Calu3 (cell line): ENCODE measurements around the gene TOR4A. TPM values are rescaled to one million over a fixed set of nuclear protein-coding genes. Genes with fewer than 3 reads are reported as not detected.

ENCODE experiments used
- BruUV-seq: library from RNA; stranded (reverse); fragments of 400-500 nt; replicated peaks from 2 replicates; lab custom pipeline; 2021; lab: Mats Ljungman, UMichigan
- CTCF ChIA-PET: fragments of 300-600 bp; sonication (Branson Sonifier 250); formaldehyde crosslinking; loops from one replicate; lab custom pipeline; 2022; ENCODE audit warnings: antibody characterized with exemption; lab: Charles Lee
- DNase-seq: peaks from one replicate; pipeline ENCODE4 v3.0.0; 2022
- H3K27ac Mint-ChIP-seq: one replicate; pipeline ENCODE4 v1.8.0; 2022; ENCODE audit warnings: mixed read lengths; ENCODE audit not compliant: unreplicated experiment
- H3K27me3 Mint-ChIP-seq: one replicate; pipeline ENCODE4 v1.8.0; 2022; ENCODE audit warnings: mixed read lengths; ENCODE audit not compliant: unreplicated experiment
- H3K36me3 Mint-ChIP-seq: one replicate; pipeline ENCODE4 v1.8.0; 2022; ENCODE audit warnings: mild to moderate bottlenecking, moderate library complexity, mixed read lengths; ENCODE audit not compliant: insufficient read depth, unreplicated experiment
- H3K4me1 Mint-ChIP-seq: one replicate; pipeline ENCODE4 v1.8.0; 2022; ENCODE audit warnings: mild to moderate bottlenecking, low read depth, mixed read lengths; ENCODE audit not compliant: unreplicated experiment
- H3K4me3 Mint-ChIP-seq: one replicate; pipeline ENCODE4 v1.8.0; 2022; ENCODE audit warnings: mild to moderate bottlenecking, low read depth, moderate library complexity, mixed read lengths; ENCODE audit not compliant: unreplicated experiment
- H3K9me3 Mint-ChIP-seq: one replicate; pipeline ENCODE4 v1.8.0; 2022; ENCODE audit warnings: low read depth, mixed read lengths; ENCODE audit not compliant: unreplicated experiment
- CTCF ChIP-seq: fragments of 200-600 bp; IDR thresholded peaks from one replicate; pipeline ENCODE4 v1.8.0; 2022; ENCODE audit warnings: antibody characterized with exemption; ENCODE audit not compliant: unreplicated experiment
- intact Hi-C: fragments of 100-400 bp; cut with micrococcal nuclease; formaldehyde crosslinking; loops from one replicate; pipeline ENCODE4 v1.10.0; 2022; ENCODE audit not compliant: unreplicated experiment
- total RNA-seq: library from RNA; stranded (reverse); gene quantifications from 2 replicates; pipeline ENCODE4 v1.2.3, GENCODE V29; 2022

Gene TOR4A
- total RNA-seq, 1 experiment from 2014 or later: 51.8 TPM

GRCh38 chr9:137309368-137310188 lies 32.1 kb downstream of the TOR4A start:
- CTCF ChIA-PET: no interaction called here
- TF ChIP-seq CTCF: no peak
- Mint-ChIP-seq H3K27ac (no peak overlapping the region), H3K9me3 (no peaks in the 10 kb centered on the region), H3K27me3 (no peaks in the 10 kb centered on the region), H3K4me3 (no peak overlapping the region), H3K36me3 (peaks cover 6% of the 10 kb centered on the region), H3K4me1 (no peaks in the 10 kb centered on the region)
- no TSS peak for BruUV-seq
- DNase-seq: no peak
- intact Hi-C loops: no loop called here

GRCh38 chr9:137310189-137311052 lies 32.9 kb downstream of the TOR4A start:
- Mint-ChIP-seq H3K27me3 (no peaks in the 10 kb centered on the region), H3K4me1 (no peaks in the 10 kb centered on the region), H3K27ac (peak overlapping the region; percentile 81), H3K9me3 (no peaks in the 10 kb centered on the region), H3K36me3 (peaks cover 6% of the 10 kb centered on the region), H3K4me3 (no peak overlapping the region)
- DNase-seq: peak; percentile 67
- intact Hi-C loops: no loop called here
- no TSS peak for BruUV-seq
- CTCF ChIA-PET: interaction anchor here (0.8 kb wide), 1 partner anchor 122 kb away, joined by 3 read pairs; the partner anchor contains the start of gene SSNA1
- no peak for TF ChIP-seq CTCF

GRCh38 chr9:137311171-137311985 lies 33.9 kb downstream of the TOR4A start:
- no TSS peak for BruUV-seq
- Mint-ChIP-seq H3K4me1 (no peaks in the 10 kb centered on the region), H3K27me3 (no peaks in the 10 kb centered on the region), H3K9me3 (no peaks in the 10 kb centered on the region), H3K27ac (peak overlapping the region; percentile 81), H3K36me3 (peaks cover 6% of the 10 kb centered on the region), H3K4me3 (no peak overlapping the region)
- no peak for TF ChIP-seq CTCF
- DNase-seq: peak; percentile 91
- intact Hi-C loops: no loop called here
- CTCF ChIA-PET: interaction anchor here (0.8 to 1.0 kb wide), 2 partner anchors 12 to 123 kb away, joined by 3 read pairs; partner anchors contain the start of gene SSNA1
